A673 (cell line): ENCODE results near the gene TMBIM4.

Source experiments
- CTCF ChIP-seq: fragments of 300-800, 200-600 bp; sonication (generic); conservative IDR thresholded peaks from 2 replicates; pipeline ENCODE4 v1.5.1; 2017; ENCODE audit warnings: low read depth, mild to moderate bottlenecking, antibody characterized with exemption, low read length, moderate library complexity, mixed read lengths
- EZH2 ChIP-seq: fragments of 200-600 bp; sonication (generic); IDR thresholded peaks from 2 replicates; pipeline ENCODE4 v1.6.1; 2017; ENCODE audit warnings: borderline replicate concordance, low read depth, mild to moderate bottlenecking, mixed read lengths, antibody characterized with exemption, low read length; ENCODE audit not compliant: poor library complexity, severe bottlenecking

- TF ChIP-seq CTCF = no peak
- no peak for TF ChIP-seq EZH2
Observed at GRCh38 chr12:66176105-66176900, 6.5 kb upstream of the TMBIM4 start.
